Mammary epithelial cell (primary cell): ENCODE results near the gene SUFU.

Source experiments
- EZH2 ChIP-seq: IDR thresholded peaks from 2 replicates; pipeline ENCODE4 v1.6.1; 2012; ENCODE audit warnings: low read length, inconsistent platforms, borderline replicate concordance
- TF ChIP-seq, protein P1 (sequence below), 2 donors: IDR thresholded peaks in 1 of 2; conservative IDR thresholded peaks in 1 of 2; 2 replicates each; pipeline ENCODE4 v1.5.1; 2011 to 2012; ENCODE audit warnings: inconsistent platforms in 2 of 2, low read length in 2 of 2, mild to moderate bottlenecking in 2 of 2, control low read depth in 1 of 2, low read depth in 1 of 2; ENCODE audit not compliant: insufficient read depth in 1 of 2; ENCODE audit errors: extremely low read depth in 1 of 2

DNA sequence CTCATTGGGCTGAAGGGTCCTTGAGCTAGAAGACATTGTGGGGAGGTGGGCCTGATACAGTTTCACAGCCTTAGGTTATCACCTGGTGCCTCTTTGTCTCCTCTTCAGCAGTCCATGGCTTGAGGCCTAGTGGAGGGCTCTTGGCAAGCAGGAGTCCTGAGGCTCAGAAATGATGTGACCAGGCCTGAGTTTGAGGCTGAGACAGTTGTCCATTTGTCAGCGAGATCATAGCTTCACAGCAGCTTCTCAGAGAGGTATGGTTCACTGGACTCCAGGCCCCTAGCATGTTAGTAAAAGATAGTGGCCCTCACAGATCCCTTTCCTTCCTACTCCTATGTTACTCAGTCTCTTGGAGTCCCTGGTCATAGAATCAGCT lies 19.1 kb downstream of the SUFU start:
- TF ChIP-seq, protein P1, sequence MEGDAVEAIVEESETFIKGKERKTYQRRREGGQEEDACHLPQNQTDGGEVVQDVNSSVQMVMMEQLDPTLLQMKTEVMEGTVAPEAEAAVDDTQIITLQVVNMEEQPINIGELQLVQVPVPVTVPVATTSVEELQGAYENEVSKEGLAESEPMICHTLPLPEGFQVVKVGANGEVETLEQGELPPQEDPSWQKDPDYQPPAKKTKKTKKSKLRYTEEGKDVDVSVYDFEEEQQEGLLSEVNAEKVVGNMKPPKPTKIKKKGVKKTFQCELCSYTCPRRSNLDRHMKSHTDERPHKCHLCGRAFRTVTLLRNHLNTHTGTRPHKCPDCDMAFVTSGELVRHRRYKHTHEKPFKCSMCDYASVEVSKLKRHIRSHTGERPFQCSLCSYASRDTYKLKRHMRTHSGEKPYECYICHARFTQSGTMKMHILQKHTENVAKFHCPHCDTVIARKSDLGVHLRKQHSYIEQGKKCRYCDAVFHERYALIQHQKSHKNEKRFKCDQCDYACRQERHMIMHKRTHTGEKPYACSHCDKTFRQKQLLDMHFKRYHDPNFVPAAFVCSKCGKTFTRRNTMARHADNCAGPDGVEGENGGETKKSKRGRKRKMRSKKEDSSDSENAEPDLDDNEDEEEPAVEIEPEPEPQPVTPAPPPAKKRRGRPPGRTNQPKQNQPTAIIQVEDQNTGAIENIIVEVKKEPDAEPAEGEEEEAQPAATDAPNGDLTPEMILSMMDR (conservative IDR thresholded peaks at IDR 0.05 in 1 of 2, IDR thresholded peaks at IDR 0.05 in 1 of 2; ENCODE audit: extremely low read depth in 1 of 2, insufficient read depth in 1 of 2, low read depth in 1 of 2, low read length in 2 of 2) = no peak
- TF ChIP-seq EZH2 = no peak
